ENCODE results near the gene TSPAN1.

The TSPAN1 gene

GRCh38 chr1:46159516-46159915 is 15.4 kb upstream of the TSPAN1 start:
- FAIRE-seq, result no peak
- TF ChIP-seq, protein P1, sequence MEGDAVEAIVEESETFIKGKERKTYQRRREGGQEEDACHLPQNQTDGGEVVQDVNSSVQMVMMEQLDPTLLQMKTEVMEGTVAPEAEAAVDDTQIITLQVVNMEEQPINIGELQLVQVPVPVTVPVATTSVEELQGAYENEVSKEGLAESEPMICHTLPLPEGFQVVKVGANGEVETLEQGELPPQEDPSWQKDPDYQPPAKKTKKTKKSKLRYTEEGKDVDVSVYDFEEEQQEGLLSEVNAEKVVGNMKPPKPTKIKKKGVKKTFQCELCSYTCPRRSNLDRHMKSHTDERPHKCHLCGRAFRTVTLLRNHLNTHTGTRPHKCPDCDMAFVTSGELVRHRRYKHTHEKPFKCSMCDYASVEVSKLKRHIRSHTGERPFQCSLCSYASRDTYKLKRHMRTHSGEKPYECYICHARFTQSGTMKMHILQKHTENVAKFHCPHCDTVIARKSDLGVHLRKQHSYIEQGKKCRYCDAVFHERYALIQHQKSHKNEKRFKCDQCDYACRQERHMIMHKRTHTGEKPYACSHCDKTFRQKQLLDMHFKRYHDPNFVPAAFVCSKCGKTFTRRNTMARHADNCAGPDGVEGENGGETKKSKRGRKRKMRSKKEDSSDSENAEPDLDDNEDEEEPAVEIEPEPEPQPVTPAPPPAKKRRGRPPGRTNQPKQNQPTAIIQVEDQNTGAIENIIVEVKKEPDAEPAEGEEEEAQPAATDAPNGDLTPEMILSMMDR (IDR thresholded peaks at IDR 0.05; ENCODE audit: insufficient read depth, missing control alignments), result no peak
- DNase-seq (ENCODE audit: insufficient read length, low spot score), result no peak

- DNase-seq (ENCODE audit: insufficient read length, low spot score) (no peak), FAIRE-seq (no peak)
- TF ChIP-seq, protein P1 (IDR thresholded peaks at IDR 0.05; ENCODE audit: insufficient read depth, missing control alignments), result no peak
Observed at GRCh38 chr1:46160212-46160611, 14.7 kb upstream of the TSPAN1 start.

GRCh38 chr1:46166521-46167462 is 8.1 kb upstream of the TSPAN1 start:
- DNase-seq (ENCODE audit: insufficient read length, low spot score) (no peak), FAIRE-seq (no peak)
- TF ChIP-seq, protein P1 (IDR thresholded peaks at IDR 0.05; ENCODE audit: insufficient read depth, missing control alignments), result no peak

GRCh38 chr1:46168477-46168876 is 6.4 kb upstream of the TSPAN1 start:
- TF ChIP-seq, protein P1 (IDR thresholded peaks at IDR 0.05; ENCODE audit: insufficient read depth, missing control alignments), result no peak
- no peak for DNase-seq (ENCODE audit: insufficient read length, low spot score)
- no peak for FAIRE-seq

DNA sequence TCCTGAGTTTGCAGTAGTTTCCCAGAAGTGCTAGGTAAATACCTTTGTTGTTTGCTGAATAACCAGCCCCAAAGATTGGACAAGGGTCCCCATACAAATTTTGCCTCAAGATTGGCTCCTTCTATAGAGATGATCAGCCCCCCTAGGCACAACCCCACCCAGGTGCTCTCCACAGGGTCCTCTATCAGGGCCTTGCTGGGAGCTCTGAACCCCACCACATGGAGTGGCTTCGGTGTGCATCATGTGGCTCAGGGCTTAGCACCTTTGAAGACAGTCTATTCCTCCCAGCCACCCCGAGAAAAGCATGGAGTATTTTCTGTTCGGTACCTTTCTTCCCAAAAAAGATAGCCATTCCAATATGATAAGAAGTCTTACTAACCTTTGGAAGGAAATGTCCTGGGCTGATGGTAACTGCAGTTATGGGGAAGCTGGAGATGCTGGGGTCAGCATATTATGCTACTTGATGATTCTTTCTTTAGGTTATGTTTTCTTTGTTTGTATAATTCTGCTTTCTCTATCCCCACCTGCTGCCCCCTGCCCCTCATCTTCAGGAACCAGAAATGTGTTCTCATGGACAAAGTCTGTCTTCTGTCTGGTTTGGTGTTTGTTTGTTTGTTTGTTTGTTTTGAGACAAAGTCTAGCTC is 5.0 kb upstream of the TSPAN1 start:
- TF ChIP-seq, protein P1 (IDR thresholded peaks at IDR 0.05; ENCODE audit: insufficient read depth, missing control alignments), result no peak
- no peak for DNase-seq (ENCODE audit: insufficient read length, low spot score)
- no peak for FAIRE-seq

- TF ChIP-seq, protein P1 (IDR thresholded peaks at IDR 0.05; ENCODE audit: insufficient read depth, missing control alignments), result no peak
- no peak for DNase-seq (ENCODE audit: insufficient read length, low spot score)
- FAIRE-seq, result no peak
Observed at GRCh38 chr1:46171351-46171750, 3.5 kb upstream of the TSPAN1 start.

DNA sequence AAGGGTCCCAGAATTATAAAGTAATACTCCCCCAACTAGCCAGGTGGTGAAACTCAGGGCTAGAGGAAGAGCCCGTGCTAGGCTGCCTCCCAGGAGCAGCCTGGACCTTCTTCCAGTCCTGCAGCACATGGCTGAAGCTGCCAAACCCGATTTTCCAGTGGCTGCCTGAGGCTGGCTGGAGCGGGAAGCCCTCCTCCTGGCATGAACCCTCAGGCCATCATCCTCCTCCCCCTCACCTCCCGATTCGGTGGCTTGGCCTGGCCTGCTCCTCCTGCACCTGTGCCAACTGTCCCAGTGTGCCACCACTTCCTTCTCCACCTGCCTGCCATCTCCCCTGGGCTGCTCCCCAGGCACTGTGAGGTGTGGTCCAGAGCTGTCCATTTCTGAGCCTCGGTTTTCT is 3.0 kb upstream of the TSPAN1 start:
- FAIRE-seq (no peak), DNase-seq (ENCODE audit: insufficient read length, low spot score) (peak; percentile 10)
- TF ChIP-seq, protein P1 (IDR thresholded peaks at IDR 0.05; ENCODE audit: insufficient read depth, missing control alignments), result no peak
